Stimulated activated CD4-positive, alpha-beta T cell treated with anti-CD3 and anti-CD28 coated beads, Interleukin-2, amount 100 ng/mL, for 24 hours (primary cell): ENCODE results near the gene LRP11.
"Not testable (repeated sequence)": the region's sequence is repeated elsewhere in the genome, so short reads cannot be mapped to it uniquely, and the experiment has no call there.

Experiments
- DNase-seq, 2 donors: peaks; one replicate each; pipeline ENCODE4 v3.0.0-alpha.2; 2020

Gene LRP11

GRCh38 chr6:149863698-149864577 lies at the start of gene LRP11:
TSS of gene LRP11 (minus strand) at chr6:149864359. CDS start at chr6:149864020, 339 bp downstream.
- peak; percentile 82 to 83 for DNase-seq

- DNase-seq, result no peak
These were observed 49.5 kb upstream of the LRP11 start for GRCh38 chr6:149913540-149914240.

- DNase-seq, result no peak
These were observed 48.9 kb upstream of the LRP11 start for GRCh38 chr6:149913085-149913484.

- DNase-seq, result not testable (repeated sequence)
These were observed 48.5 kb upstream of the LRP11 start for GRCh38 chr6:149912680-149913079.

GRCh38 chr6:149910721-149911151 lies 46.6 kb upstream of the LRP11 start:
- no peak for DNase-seq

GRCh38 chr6:149909701-149910470 lies 45.7 kb upstream of the LRP11 start:
- no peak for DNase-seq

- not testable (repeated sequence) for DNase-seq
These were observed 44.3 kb upstream of the LRP11 start for GRCh38 chr6:149908480-149908879.

- no peak for DNase-seq
These were observed 43.2 kb upstream of the LRP11 start for GRCh38 chr6:149907317-149907716.

- DNase-seq, result no peak
These were observed 42.2 kb upstream of the LRP11 start for GRCh38 chr6:149906405-149906804.

- DNase-seq, result no peak
These were observed 41.8 kb upstream of the LRP11 start for GRCh38 chr6:149905911-149906371.

- no peak for DNase-seq
These were observed 41.3 kb upstream of the LRP11 start for GRCh38 chr6:149905371-149905910.

GRCh38 chr6:149904661-149905370 lies 40.7 kb upstream of the LRP11 start:
- DNase-seq, result no peak

GRCh38 chr6:149903938-149904611 lies 39.9 kb upstream of the LRP11 start:
- DNase-seq, result no peak

- DNase-seq, result no peak
These were observed 37.4 kb upstream of the LRP11 start for GRCh38 chr6:149901444-149902140.

GRCh38 chr6:149900620-149901443 lies 36.7 kb upstream of the LRP11 start:
- DNase-seq, result no peak

GRCh38 chr6:149899926-149900619 lies 35.9 kb upstream of the LRP11 start:
- no peak for DNase-seq

GRCh38 chr6:149899486-149899885 lies 35.3 kb upstream of the LRP11 start:
- no peak for DNase-seq

- DNase-seq, result no peak
These were observed 34.8 kb upstream of the LRP11 start for GRCh38 chr6:149898966-149899365.
